PC-3 (cell line): ENCODE measurements around the gene KIF9. TPM values are rescaled to one million over a fixed set of nuclear protein-coding genes. Genes with fewer than 3 reads are reported as not detected.

ENCODE experiments used
- total RNA-seq: library from RNA; depleted of rRNA; stranded (reverse); fragments of >200 nt; gene quantifications from 2 replicates; pipeline ENCODE4 v1.2.3, GENCODE V29; 2014; rRNA removed

The KIF9 gene
- total RNA-seq, 1 experiment from 2014 or later = 22.7 TPM

Other genes with a start within 250 kb of the KIF9 start
- 23.6 and 24.1 TPM in 2 replicates for gene SETD2, start 118.7 kb downstream of the KIF9 start, total RNA-seq
- gene KLHL18, start 145 bp upstream of the KIF9 start, total RNA-seq = 28.6 and 36.5 TPM in 2 replicates
- gene PTPN23, start 98.2 kb upstream of the KIF9 start, total RNA-seq = 22.3 and 28.7 TPM in 2 replicates
- gene SCAP, start 193.1 kb upstream of the KIF9 start, total RNA-seq = 84.7 and 95.6 TPM in 2 replicates
- 64.5 and 97.9 TPM in 2 replicates for gene ELP6, start 230.9 kb upstream of the KIF9 start, total RNA-seq